ENCODE data around the gene SMAD7.
"Not testable (repeated sequence)": the region's sequence is repeated elsewhere in the genome, so short reads cannot be mapped to it uniquely, and the experiment has no call there.

SMAD7 gene

GRCh38 chr18:48875314-48875941 is 75.3 kb downstream of the SMAD7 start:
- H3K27ac ChIP-seq = no peak overlapping the region
- TF ChIP-seq ZFX (IDR thresholded peaks at IDR 0.05; ENCODE audit: borderline replicate concordance) (no peak), CTCF (IDR thresholded peaks at IDR 0.05) (no peak)

GRCh38 chr18:48874701-48875162 is 76.0 kb downstream of the SMAD7 start:
- no peak overlapping the region for H3K27ac ChIP-seq
- TF ChIP-seq ZFX (IDR thresholded peaks at IDR 0.05; ENCODE audit: borderline replicate concordance) (no peak), CTCF (IDR thresholded peaks at IDR 0.05) (no peak)

GRCh38 chr18:48874233-48874632 is 76.5 kb downstream of the SMAD7 start:
- no peak overlapping the region for H3K27ac ChIP-seq
- no peak for TF ChIP-seq ZFX (IDR thresholded peaks at IDR 0.05; ENCODE audit: borderline replicate concordance)
- TF ChIP-seq CTCF (IDR thresholded peaks at IDR 0.05) = no peak

- H3K27ac ChIP-seq = no peak overlapping the region
- TF ChIP-seq CTCF (IDR thresholded peaks at IDR 0.05) = no peak
- TF ChIP-seq ZFX (IDR thresholded peaks at IDR 0.05; ENCODE audit: borderline replicate concordance) = no peak
Observed at GRCh38 chr18:48872234-48873145, 78.3 kb downstream of the SMAD7 start.

GRCh38 chr18:48871391-48872166 is 79.2 kb downstream of the SMAD7 start:
- TF ChIP-seq ZFX (IDR thresholded peaks at IDR 0.05; ENCODE audit: borderline replicate concordance) = no peak
- no peak for TF ChIP-seq CTCF (IDR thresholded peaks at IDR 0.05)
- no peak overlapping the region for H3K27ac ChIP-seq

- not testable (repeated sequence) for H3K27ac ChIP-seq
Observed at GRCh38 chr18:48870926-48871325, 79.8 kb downstream of the SMAD7 start.
